NK-92 (cell line): ENCODE measurements around the gene ANKH.

Experiments used
- DNase-seq: peaks from one replicate; lab custom pipeline; 2025; ENCODE audit not compliant: unreplicated experiment; lab: John Stamatoyannopoulos, UW

ANKH gene

DNA sequence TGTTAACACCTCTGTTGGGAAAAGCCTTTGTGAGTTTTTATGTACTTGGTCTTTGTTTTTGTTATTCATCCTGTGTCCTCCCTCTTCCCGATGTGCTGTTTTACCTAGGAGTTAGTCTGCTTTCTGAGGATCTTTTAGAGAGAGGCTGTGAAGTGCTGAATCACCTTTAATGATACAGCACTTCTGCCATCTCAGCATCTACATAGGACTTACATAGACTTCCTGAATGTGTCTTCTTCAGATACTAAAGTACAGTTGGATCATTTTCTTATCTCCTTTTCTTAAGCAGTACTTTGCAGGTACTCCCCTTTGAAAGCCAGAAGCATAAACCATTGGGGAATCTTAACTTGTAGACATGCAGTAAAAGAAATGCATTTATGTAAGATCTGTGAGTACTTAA, 175.5 kb downstream of the ANKH start:
- no peak for DNase-seq

DNA sequence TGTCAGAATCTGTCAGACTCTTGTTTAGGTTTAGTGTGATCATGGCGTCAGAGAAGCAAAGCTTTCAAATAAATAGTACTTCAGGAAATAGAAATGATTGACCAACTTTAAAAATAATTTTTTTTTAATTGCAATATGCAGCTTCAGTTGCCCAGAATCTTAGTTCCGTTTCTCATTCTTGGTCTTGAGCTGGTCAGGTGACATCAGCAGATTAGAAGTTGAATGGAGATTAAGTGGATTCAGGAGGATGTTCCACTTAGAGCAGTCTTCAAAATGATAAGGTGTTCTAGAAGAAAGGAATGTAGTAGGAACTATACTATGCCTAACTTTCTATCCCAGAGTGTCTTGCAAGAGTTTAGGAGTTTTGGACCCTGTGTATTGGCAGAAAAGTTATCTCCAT, 176.4 kb downstream of the ANKH start:
- DNase-seq: no peak

DNA sequence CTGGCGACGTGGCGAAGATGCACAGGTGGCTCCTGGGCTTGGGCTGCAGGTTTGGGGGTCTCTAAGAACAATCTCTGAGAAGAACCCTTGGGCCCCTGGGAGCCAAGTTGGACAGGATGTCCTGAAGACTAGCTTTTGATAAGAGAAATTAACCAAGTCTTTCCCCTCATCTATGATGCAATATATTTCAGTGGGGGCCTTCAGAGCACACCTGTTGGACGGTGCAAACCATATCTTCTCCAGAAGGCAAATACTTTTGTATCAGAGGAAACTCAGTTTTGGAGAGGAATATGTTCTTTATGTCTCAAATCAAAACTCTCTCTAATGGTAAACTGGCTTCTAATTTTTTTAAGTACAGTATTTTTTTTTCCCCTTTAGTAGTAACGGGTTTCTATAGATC, 178.5 kb downstream of the ANKH start:
- DNase-seq: no peak

DNA sequence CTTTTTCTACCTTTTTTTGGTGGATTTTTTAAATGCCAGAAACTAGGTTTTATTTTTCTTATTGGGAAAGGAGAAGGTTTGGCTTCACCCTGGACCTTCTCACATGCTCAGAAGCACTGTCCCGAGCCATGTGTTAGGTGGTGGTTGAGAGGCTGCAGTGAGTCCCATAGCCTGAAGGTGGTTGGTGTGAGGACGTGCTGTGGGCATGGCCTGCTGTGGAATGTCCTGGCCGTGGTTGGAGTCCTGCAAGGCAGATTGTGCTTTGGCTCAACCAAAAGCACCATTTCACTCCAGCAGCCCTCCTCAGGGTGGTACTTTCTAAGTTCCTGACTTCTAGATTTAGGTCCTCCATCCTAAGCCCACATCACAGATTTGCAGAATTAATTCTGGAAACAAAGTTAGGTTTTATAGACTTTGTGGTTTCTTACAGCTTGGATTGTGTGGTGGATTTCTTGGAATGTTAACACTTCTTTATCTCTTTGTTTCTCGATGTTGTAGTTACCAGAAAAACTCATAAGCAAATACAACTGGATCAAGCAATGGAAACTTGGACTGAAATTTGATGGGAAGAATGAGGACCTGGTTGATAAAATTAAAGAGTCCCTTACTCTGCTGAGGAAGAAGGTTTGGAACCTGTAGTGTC, 184.4 kb downstream of the ANKH start:
- no peak for DNase-seq

DNA sequence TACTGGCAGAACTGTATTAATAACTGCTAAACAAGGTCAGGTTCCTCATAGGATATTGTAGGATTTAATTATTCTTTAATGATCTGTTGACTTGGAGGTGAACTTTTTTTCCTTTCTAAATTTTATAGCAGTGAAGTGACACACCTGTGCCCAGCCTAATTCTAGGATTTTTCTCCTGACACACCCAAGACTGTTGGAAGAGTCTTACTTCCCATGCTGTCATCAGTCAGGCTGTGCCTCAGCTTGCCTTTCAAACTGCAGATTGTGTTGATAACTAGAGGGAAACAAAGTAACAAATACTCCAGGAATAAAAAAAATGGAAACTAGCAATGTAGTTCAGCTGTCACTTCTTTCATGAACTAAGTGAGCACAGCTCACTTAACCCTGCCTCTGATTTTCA, 185.1 kb downstream of the ANKH start:
- no peak for DNase-seq

DNA sequence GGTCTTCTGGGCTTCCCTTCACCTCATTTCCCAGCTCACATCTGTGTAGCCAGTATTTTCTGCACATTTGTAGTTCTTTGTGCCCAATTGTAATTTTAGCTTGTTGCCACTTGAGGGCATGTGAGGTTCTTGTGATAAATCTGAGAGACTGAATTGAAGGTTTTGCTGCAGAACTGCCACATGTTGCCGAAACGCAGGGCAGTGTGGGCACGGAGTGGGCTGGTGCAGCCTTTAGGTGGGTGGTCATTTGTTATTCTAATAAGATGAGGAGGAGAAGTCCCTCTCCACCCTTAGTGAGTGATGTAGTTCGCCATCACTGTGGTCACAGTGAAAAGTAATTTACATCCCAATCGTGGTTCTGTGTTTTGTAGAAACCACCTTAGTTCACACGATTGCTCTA, 185.8 kb downstream of the ANKH start:
- no peak for DNase-seq

DNA sequence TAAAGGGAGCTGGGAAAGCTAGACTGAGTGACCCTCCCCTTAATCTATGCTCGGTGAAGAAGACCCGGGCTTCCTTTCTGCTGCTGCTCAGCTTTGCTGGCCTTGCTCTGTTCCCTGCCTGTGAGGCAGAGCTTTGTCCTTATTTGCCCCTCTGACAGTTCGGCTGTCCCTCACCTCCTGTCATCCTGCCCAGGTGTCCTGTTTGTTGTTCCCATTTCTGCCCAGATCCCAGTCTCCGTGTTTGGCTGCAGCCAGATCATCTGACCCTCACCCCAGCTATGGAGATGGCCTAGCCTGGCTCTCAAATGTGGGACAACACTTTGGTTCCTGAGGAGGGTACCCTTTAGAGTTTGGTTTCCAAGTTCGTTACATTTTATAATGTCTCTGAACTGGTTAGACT, 186.8 kb downstream of the ANKH start:
- no peak for DNase-seq

DNA sequence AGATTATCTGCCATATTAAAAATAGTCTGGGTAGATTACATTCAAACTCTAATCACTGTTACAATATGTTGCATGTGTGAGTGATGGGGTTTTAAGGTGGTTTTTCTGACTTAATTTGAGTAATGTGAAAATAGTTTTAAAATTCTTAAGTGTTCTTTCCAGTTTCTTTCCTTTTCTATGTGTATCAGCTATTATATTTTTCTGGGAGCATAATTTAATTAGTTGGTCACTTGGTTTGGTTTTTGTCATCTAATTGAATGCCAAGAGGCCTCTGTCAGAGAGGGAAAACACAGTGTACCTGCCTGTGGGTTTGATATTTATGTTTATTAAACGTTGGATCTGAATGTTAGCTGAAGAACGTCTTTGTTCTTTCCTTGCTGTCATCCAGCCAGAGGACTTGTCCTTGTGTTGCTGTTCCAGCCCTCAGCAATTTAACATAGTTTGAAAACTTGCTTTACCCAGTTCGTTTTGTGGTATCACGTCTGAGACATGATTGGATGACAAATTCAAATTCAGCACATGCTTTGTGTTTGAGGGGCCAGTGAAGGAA, 187.6 kb downstream of the ANKH start:
- DNase-seq: no peak

DNA sequence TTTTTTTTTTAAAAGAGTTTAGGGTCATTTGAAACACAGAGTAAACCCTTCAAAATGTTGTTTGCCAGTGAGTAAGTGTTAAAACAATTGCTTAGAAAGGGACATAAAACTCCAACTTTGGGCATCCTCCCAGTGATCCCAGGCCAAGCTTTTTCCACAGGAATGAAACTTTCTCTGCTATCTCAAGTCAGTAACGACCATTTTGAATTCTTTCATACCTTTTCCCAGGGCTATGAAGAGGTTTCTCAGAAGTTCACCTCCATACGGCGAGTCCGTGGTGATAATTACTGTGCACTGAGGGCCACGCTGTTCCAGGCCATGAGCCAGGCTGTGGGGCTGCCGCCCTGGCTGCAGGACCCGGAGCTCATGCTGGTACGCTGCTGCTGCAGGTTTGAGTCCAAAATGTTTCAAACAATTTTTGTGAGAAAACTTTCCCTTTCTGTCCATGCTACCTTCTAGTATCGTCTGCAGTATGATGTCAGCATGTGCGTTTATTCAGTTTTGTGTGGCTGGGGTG, 190.3 kb downstream of the ANKH start:
- DNase-seq: no peak

DNA sequence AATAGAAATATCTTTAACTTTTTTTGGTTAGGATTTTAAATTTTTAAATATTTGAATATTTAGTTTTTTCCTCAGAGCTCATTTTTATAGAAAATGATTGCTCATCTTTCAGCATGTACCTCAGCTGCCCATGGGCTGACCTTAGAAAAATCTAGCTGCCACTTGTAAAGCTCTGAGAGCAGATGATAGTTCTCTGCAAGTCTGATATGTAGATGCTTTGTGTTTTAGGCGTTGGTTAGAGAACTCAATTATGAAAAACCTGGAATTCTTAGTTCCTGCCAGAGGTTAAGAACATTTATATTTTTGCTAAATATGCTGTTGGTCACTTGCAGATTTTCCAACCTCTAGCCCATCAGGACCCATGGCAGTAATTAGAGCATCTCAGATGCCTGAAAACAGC, 192.0 kb downstream of the ANKH start:
- DNase-seq: no peak

DNA sequence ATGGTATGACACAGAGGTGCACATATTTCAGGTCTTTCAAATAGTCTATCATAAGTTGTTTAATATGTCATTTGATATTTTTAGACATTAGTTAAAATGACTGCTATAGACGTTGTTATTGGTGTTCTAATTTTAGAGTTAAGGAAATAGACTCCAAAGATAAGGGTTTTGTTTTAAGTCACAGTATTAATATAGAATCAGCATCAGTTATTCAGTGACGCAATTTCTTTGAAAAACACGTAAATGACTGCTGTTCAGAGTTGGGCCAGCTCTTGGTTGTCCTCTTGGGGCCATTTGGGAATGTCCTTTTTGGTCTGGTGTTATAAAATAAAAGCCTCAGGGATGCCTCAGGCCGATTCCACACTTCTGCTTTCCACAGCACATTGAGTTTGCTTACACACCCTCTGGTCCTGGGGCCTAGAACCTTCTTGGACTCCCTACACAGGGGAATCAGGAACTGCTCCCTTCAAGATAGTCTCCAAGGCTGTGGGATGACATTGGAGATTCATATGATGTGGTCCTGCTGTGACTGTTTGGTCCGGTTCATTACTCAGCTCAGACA, 192.7 kb downstream of the ANKH start:
- DNase-seq: no peak

DNA sequence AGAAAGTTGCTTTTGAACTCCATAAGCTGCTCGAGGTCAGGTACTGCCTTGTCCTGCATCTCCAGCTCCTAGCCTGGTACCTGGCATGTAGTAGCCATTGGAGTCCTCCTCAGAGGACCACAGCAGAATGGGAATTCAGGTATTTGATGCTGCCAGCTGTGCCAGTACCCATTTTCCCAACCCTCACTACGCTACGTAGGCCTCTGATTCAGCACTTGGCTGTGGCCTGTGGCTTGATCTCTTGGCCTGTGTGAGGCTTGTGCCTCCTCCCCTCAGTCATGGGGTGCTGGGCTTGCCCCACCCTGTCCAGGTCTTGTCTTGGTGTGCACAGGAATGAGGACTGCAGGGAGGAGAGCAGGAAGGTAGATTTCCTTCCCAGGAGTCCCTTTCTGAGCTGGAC, 195.3 kb downstream of the ANKH start:
- no peak for DNase-seq

DNA sequence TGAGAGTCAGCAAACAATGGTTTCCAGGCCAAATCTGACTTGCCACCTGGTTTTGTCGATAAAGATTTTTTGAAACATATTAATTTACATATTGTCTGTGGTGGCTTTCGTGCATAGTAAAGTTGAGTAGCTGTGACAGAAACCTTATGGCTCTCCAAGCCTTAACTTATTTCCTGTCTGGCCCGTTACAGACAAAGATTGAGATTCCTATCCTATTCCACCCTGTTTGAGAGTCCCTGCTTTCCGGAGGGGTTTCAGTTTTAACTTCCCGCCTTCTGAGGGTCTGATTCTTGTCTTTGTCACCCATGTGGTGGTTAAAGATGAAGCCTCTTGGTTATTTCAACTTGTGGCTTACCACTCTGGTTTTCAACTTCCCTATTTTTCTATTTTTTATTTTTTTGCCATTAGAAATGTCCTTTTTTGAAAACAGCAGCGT, 195.7 kb downstream of the ANKH start:
- DNase-seq: no peak

DNA sequence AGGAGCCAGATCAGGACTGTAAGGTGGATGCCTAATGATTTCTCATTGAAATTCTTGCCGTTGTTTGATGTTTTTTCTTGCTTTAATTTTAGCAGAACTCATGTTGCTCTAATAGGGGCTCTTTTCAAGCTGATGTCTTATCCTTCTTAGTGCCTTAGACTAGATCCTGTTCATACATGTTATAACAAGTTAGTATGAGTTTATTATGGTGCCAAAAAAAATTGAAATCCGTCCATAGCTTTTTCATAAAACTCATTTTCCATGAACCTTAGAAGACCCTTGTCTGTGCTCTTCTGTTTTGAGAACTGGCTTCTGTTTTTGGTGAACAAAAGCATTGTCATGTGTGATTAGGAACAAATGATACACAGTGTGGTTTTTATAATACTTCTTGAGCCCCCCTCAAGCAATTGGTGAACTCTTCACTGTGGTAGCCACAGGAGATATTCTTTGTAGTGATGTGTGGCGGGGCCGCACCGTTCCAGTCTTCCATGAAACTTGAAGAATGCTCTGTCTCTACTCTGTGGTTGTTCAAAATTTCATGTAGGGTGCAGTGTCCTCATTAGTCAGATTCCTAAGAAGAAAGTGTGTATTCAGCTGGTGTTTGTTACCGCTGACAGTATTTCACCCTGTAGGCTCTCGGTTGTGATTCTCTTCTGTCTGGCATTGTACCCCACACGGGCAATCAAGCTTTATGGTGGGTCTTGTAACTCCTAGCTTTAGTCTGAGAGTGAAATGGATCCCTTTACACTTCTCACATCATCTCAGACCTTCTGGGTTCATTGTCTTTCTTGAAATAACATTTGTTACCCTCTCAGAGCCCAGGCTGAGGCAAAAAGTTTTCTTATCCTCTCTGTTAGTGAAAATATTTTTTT, 196.4 kb downstream of the ANKH start:
- no peak for DNase-seq

DNA sequence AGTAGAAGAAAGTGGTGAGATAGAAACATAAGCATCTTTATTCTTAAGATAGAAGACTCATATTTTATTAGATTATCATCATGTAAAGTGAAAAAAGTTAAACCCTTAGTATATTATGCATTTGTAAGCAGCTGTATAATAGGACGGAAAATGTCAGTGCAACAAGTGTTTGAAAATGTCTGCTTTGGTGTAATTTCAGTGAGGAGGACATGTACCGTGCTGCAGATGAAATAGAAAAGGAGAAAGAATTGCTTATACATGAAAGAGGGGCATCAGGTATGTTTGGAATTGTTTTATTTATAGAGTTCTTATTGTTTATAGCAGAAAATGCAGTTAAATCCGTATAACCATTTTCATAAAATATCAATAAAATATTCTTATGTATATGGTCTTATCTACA, 198.1 kb downstream of the ANKH start:
- DNase-seq: no peak

DNA sequence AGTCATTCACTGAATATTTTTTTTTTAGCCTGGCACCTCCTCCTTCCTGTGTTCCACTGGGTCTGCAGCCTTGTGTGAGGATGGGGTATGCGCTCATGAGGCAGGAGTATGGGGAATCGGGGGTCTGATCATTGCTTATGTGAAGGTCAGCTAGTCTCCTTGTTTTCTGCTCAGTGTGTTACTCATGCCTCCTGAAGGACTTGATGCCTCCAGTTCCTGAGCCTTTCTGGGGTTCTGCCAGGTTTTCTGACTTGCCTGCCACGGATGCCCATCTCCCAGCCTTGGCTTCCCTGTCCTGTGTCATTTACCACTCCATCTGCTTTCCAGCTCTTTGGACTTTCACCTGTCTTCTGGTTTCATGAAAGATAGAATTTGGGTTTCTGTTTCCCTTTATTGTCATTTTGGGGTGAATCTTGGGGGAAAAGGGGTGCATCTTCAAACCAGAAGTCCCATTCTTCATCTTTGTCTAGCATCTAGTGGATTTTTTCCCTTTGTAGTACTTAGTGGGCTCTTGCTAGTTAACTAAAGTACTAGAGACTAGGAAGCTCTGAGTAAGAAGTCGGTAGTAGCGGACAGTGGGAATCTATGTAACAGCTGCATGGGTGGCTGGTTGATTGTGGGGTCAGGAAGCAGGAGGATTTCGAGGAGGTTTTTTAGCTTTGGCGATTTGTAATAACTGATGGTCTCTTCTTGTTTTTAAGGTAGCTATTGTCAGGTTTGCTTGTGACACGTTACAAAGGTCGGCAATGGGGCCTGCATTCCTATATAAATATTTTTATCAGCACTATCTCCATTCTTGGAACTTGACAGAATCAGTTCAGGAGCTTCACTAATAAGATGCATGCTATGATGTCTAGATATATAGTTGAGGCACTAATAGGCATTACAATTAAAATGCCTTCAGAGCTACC, 198.8 kb downstream of the ANKH start:
- no peak for DNase-seq

DNA sequence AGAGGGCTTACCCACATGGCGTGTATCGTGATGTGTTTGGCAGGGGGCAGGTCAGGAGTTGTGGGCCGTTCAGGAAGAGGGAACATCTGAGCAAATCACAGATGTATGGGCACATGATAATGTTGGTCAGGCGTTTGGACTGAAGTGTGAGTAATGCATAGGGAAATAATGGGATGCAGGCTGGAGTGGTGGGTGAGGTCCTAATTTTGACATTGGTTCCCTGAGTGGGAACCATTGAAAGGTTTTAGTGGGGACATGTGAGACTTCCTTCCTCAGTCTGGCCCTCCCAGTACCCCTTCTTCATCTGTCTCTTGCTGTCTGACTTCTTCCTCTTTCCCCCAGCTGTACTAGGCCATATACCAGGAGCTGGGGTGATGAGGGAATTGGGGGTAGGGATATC, 199.5 kb downstream of the ANKH start:
- no peak for DNase-seq

DNA sequence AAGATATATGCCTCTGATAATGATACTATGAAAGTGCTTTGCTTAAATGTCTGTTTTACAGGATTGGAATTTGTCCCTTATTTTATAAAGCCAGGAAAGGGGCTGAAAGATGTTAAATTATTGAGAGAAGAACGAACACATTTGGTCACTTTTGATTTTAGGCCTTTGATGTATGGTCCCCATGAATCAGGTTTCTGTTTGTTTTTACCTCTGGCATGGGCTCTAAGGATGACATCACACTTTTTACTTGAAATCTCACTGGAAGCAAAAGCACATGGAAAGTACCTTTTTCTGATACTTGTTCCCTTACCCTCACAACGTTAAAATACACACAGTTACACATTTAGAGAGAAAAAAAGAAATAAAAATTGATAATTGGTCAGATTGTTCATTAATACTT, 200.2 kb downstream of the ANKH start:
- DNase-seq: no peak

DNA sequence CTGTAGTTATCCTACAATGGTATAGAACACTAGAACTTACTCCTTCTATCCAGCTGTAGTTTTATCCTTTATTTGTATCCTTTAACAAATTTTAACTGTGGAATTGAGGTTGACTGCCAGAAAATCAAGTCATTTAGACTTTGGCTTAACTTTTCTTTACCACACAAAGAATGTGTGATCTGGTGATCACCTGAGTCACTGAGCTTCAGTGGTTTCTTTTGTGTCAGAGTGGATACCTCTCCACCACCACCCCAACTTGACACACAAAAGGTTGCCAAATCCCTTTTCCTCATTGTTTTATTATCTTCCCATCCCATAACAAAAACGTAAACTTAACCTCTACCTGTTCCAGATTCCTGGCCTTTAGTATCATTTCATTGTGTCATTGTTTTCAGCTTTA, 201.6 kb downstream of the ANKH start:
- no peak for DNase-seq

DNA sequence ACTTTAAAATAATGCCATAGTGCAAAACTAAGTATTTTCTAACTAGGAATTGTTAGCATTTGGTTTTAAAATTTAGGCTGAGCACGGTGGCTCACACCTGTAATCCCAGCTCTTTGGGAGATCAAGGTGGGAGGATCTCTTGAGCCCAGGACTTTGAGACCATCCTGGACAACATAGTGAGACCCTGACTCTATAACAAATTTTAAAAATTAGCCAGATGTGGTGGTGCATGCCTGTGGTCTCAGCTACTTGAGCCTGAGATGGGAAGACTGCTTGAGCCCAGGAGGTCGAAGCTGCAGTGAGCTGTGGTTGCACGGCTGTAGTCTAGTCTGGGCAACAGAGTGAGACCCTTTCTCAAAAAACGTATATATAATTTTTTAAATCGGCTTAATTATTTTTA, 202.2 kb downstream of the ANKH start:
- no peak for DNase-seq

DNA sequence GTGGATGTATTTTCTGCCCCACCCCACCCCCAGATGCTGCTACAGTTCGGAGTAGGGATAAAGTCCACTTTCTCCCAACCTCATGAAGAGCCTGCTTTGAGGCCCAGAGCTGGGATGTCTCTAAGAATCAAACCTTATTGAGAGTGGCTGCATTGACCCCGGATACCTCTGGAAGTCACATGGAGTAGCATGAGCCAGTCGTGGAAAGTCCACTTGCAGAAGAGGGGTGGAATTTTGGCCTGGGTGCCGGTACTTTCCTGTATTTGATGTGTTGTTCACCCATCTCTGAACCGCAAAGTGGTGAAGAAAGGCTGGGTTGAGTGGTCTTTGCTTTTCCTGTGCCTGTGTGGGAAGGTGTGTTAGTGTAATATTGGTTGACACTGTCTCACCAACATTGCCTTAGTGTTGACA, 203.4 kb downstream of the ANKH start:
- DNase-seq: no peak
